KMS-11 (cell line): Measurements from ENCODE around the gene DLG2.

Source experiments
- H2AFZ ChIP-seq: fragments of 200-600 bp; sonication (generic); 2 replicates; pipeline ENCODE4 v1.6.1; 2016; ENCODE audit warnings: antibody characterized with exemption, mixed run types, low read depth
- H3K27ac ChIP-seq: fragments of 200-600 bp; sonication (generic); 2 replicates; pipeline ENCODE4 v1.6.1; 2016; ENCODE audit warnings: mild to moderate bottlenecking, mixed run types
- H3K27me3 ChIP-seq: fragments of 200-600 bp; sonication (generic); 2 replicates; pipeline ENCODE4 v1.6.1; 2017; ENCODE audit warnings: mild to moderate bottlenecking, low read depth, mixed run types, moderate library complexity; ENCODE audit not compliant: insufficient read depth
- H3K36me3 ChIP-seq: fragments of 200-600 bp; sonication (generic); 2 replicates; pipeline ENCODE4 v1.6.1; 2017; ENCODE audit warnings: mild to moderate bottlenecking, mixed run types; ENCODE audit not compliant: insufficient read depth
- H3K4me1 ChIP-seq: fragments of 200-600 bp; sonication (generic); 2 replicates; pipeline ENCODE4 v1.6.1; 2016; ENCODE audit warnings: mild to moderate bottlenecking, low read depth, mixed run types; ENCODE audit not compliant: poor library complexity, severe bottlenecking
- H3K4me2 ChIP-seq: fragments of 200-600 bp; sonication (generic); 2 replicates; pipeline ENCODE4 v1.7.0; 2016; ENCODE audit warnings: mild to moderate bottlenecking, mixed run types
- H3K4me3 ChIP-seq: fragments of 200-600 bp; sonication (generic); IDR thresholded peaks from 2 replicates; pipeline ENCODE4 v1.6.1; 2017; ENCODE audit warnings: low read depth, low read length, mixed read lengths; ENCODE audit not compliant: insufficient read depth
- H3K79me2 ChIP-seq: fragments of 200-600 bp; sonication (generic); 2 replicates; pipeline ENCODE4 v1.6.1; 2016; ENCODE audit warnings: low read depth, mixed run types; ENCODE audit not compliant: insufficient read depth
- H3K9ac ChIP-seq: fragments of 200-600 bp; sonication (generic); 2 replicates; pipeline ENCODE4 v1.6.1; 2016; ENCODE audit warnings: mild to moderate bottlenecking, mixed run types
- H4K20me1 ChIP-seq: fragments of 200-600 bp; sonication (generic); 2 replicates; pipeline ENCODE4 v1.6.1; 2016; ENCODE audit warnings: mild to moderate bottlenecking, mixed run types; ENCODE audit not compliant: insufficient read depth
- TF ChIP-seq, protein P1 (sequence below): fragments of 200-600 bp; sonication (generic); conservative IDR thresholded peaks from 2 replicates; pipeline ENCODE4 v1.6.1; 2017; ENCODE audit warnings: low read depth, mild to moderate bottlenecking, antibody characterized with exemption, low read length, moderate library complexity, mixed read lengths

The DLG2 gene

DNA sequence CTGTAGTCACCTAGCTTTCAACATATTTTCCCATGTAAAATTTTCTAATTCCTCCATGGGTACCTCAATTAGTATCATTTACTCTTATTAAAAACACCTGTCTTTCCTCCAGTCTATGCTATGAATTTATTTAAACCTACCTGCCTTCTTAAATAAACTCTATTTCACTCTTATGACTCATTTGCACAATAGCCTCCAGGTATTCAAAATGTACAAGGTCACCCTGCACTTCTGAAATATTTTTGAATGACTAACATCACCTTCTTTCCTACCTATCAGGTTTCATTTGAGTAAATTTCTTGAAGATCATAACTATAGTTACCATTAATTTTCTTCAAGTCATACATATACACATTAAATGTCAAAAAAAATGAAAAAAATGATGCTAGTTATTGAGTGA lies 939.7 kb downstream of the DLG2 start:
- Histone ChIP-seq H3K4me2 (no peak overlapping the region), H3K9ac (no peak overlapping the region), H3K36me3 (no peaks in the 10 kb centered on the region), H3K27me3 (no peaks in the 10 kb centered on the region), H4K20me1 (no peaks in the 10 kb centered on the region), H2AFZ (no peak overlapping the region), H3K4me1 (no peaks in the 10 kb centered on the region), H3K27ac (no peak overlapping the region), H3K79me2 (no peaks in the 10 kb centered on the region), H3K4me3 (no peak overlapping the region)
- TF ChIP-seq, protein P1, sequence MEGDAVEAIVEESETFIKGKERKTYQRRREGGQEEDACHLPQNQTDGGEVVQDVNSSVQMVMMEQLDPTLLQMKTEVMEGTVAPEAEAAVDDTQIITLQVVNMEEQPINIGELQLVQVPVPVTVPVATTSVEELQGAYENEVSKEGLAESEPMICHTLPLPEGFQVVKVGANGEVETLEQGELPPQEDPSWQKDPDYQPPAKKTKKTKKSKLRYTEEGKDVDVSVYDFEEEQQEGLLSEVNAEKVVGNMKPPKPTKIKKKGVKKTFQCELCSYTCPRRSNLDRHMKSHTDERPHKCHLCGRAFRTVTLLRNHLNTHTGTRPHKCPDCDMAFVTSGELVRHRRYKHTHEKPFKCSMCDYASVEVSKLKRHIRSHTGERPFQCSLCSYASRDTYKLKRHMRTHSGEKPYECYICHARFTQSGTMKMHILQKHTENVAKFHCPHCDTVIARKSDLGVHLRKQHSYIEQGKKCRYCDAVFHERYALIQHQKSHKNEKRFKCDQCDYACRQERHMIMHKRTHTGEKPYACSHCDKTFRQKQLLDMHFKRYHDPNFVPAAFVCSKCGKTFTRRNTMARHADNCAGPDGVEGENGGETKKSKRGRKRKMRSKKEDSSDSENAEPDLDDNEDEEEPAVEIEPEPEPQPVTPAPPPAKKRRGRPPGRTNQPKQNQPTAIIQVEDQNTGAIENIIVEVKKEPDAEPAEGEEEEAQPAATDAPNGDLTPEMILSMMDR = no peak

DNA sequence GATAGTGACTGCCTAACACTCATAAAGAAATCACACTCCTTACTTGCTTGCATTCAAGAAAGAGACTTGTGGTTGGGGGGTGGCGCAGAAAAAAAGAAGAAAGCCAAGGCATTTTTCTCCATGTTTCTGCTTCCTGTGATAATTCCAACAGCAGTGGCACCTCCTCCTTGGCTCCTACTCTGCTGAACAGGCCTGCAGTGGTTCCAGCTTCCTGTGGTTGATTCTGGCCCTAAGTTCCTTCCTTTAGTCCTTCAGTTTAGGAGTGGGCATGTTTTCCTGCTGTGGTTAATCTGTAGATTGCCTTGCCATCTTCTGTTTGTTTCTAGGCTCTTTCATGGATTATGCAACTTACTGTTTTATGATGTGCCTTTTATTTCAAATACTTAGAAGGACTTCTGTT lies 940.4 kb downstream of the DLG2 start:
- no peak overlapping the region for H3K9ac ChIP-seq
- H4K20me1 ChIP-seq = no peaks in the 10 kb centered on the region
- H3K27ac ChIP-seq = no peak overlapping the region

DNA sequence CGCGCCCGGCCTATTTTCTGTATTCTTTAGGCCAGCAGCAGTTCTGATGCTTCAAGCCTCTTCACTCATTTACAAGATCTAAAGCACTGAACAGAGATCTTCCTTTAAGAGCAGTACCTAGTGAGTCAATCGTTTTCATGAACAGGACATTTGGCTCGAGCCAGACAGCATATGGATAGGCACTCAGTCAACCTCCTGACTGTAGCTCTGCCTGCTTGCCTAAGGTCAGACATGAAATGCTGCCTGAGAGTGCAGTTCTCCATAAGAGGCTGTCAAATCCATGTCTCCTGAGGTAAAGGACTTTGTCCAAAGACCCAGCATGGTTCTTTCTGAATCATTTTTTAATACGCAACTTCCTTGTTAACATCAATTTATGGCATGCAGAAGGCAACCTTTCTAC lies 941.2 kb downstream of the DLG2 start:
- TF ChIP-seq, protein P1 = no peak
- Histone ChIP-seq H3K27ac (no peak overlapping the region), H4K20me1 (no peaks in the 10 kb centered on the region), H3K27me3 (no peaks in the 10 kb centered on the region), H3K4me3 (no peak overlapping the region), H3K36me3 (no peaks in the 10 kb centered on the region), H3K4me2 (no peak overlapping the region), H3K4me1 (no peaks in the 10 kb centered on the region), H3K79me2 (no peaks in the 10 kb centered on the region), H2AFZ (no peak overlapping the region), H3K9ac (no peak overlapping the region)

More for the DNA sequence above, 940.4 kb downstream of the DLG2 start:
- no peaks in the 10 kb centered on the region for H3K79me2 ChIP-seq
- H3K27me3 ChIP-seq = no peaks in the 10 kb centered on the region
- no peak overlapping the region for H2AFZ ChIP-seq
- H3K4me1 ChIP-seq = no peaks in the 10 kb centered on the region
- TF ChIP-seq, protein P1 = no peak
- no peaks in the 10 kb centered on the region for H3K36me3 ChIP-seq
- H3K4me2 ChIP-seq = no peak overlapping the region
- no peak overlapping the region for H3K4me3 ChIP-seq

DNA sequence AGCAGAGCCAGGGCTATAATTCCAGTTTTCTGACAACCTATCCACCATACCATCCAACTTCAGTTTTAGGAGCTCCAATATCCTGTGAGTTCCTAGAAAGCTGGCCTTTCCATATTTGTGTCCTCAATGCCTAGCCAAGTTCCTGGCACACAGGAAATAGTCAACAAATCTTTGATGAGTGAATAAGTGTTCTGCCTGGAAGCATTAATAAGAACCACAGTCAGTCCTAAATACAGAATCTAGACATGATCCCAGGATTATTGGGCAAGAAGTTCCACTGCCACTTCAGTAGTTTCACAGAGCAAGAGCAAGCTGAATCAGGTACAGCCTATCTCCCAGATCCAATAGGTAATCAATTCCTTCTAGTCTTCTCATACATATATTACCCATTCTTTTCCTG lies 942.0 kb downstream of the DLG2 start:
- Histone ChIP-seq H3K79me2 (no peaks in the 10 kb centered on the region), H2AFZ (no peak overlapping the region), H3K27me3 (no peaks in the 10 kb centered on the region), H3K9ac (no peak overlapping the region), H3K4me1 (no peaks in the 10 kb centered on the region), H3K4me2 (no peak overlapping the region), H3K27ac (no peak overlapping the region), H3K36me3 (no peaks in the 10 kb centered on the region), H4K20me1 (no peaks in the 10 kb centered on the region), H3K4me3 (no peak overlapping the region)
- TF ChIP-seq, protein P1 = no peak
